ENCODE data around the gene SPEF2.
"Not testable (repeated sequence)": the region's sequence is repeated elsewhere in the genome, so short reads cannot be mapped to it uniquely, and the experiment has no call there.

Gene SPEF2

GRCh38 chr5:35853631-35854030 is 236.0 kb downstream of the SPEF2 start:
- DNase-seq (ENCODE audit: low spot score) = no peak

- no peak for DNase-seq (ENCODE audit: low spot score)
Observed at GRCh38 chr5:35854248-35854647, 236.6 kb downstream of the SPEF2 start.

GRCh38 chr5:35855187-35855586 is 237.5 kb downstream of the SPEF2 start:
- DNase-seq (ENCODE audit: low spot score) = no peak

GRCh38 chr5:35856186-35856764 is 238.6 kb downstream of the SPEF2 start:
- not testable (repeated sequence) for DNase-seq (ENCODE audit: low spot score)

GRCh38 chr5:35856765-35857351 is 239.2 kb downstream of the SPEF2 start, which contains the start of gene IL7R:
Gene IL7R, plus strand, starts transcription at chr5:35856891. Its CDS starts 87 bp downstream, at chr5:35856978.
- DNase-seq (ENCODE audit: low spot score) = no peak

- DNase-seq (ENCODE audit: low spot score) = no peak
Observed at GRCh38 chr5:35857606-35858205, 240.0 kb downstream of the SPEF2 start.

- DNase-seq (ENCODE audit: low spot score) = no peak
Observed at GRCh38 chr5:35859101-35859661, 241.5 kb downstream of the SPEF2 start.

GRCh38 chr5:35860686-35861085 is 243.0 kb downstream of the SPEF2 start:
- no peak for DNase-seq (ENCODE audit: low spot score)

- DNase-seq (ENCODE audit: low spot score) = no peak
Observed at GRCh38 chr5:35861718-35862117, 244.1 kb downstream of the SPEF2 start.

- DNase-seq (ENCODE audit: low spot score) = no peak
Observed at GRCh38 chr5:35862126-35862525, 244.5 kb downstream of the SPEF2 start.

GRCh38 chr5:35863159-35863558 is 245.5 kb downstream of the SPEF2 start:
- no peak for DNase-seq (ENCODE audit: low spot score)
